Parathyroid adenoma (tissue), 2 donors: Measurements from ENCODE around the gene C5orf46.

Experiments
- H2AFZ ChIP-seq: fragments of 300-600 bp; sonication (generic); one replicate; pipeline ENCODE4 v1.7.0; 2017; ENCODE audit warnings: antibody characterized with exemption, mild to moderate bottlenecking
- H3K27ac ChIP-seq: fragments of 300-600 bp; sonication (generic); one replicate; pipeline ENCODE4 v1.7.0; 2017
- H3K27me3 ChIP-seq: fragments of 300-600 bp; sonication (generic); one replicate; pipeline ENCODE4 v1.7.0; 2017; ENCODE audit warnings: low read length; ENCODE audit not compliant: control insufficient read depth, insufficient read depth
- H3K36me3 ChIP-seq: fragments of 300-600 bp; sonication (generic); one replicate; pipeline ENCODE4 v1.7.0; 2017; ENCODE audit warnings: low read length; ENCODE audit not compliant: control insufficient read depth, insufficient read depth
- H3K4me1 ChIP-seq: fragments of 300-600 bp; sonication (generic); one replicate; pipeline ENCODE4 v1.7.0; 2017; ENCODE audit warnings: control low read depth
- H3K4me2 ChIP-seq: fragments of 300-600 bp; sonication (generic); one replicate; pipeline ENCODE4 v1.7.0; 2017; ENCODE audit warnings: low read length
- H3K4me3 ChIP-seq: fragments of 300-600 bp; sonication (generic); one replicate; pipeline ENCODE4 v1.7.0; 2017; ENCODE audit warnings: low read depth, low read length
- H3K79me2 ChIP-seq: fragments of 300-600 bp; sonication (generic); one replicate; pipeline ENCODE4 v1.7.0; 2017; ENCODE audit warnings: control low read depth
- H3K9ac ChIP-seq: fragments of 300-600 bp; sonication (generic); one replicate; pipeline ENCODE4 v1.7.0; 2017; ENCODE audit warnings: mild to moderate bottlenecking
- H3K9me3 ChIP-seq: fragments of 300-600 bp; sonication (generic); one replicate; pipeline ENCODE4 v1.7.0; 2017; ENCODE audit warnings: low read length; ENCODE audit not compliant: control insufficient read depth
- CTCF ChIP-seq: fragments of 300-600 bp; sonication (generic); IDR thresholded peaks from one replicate; pipeline ENCODE4 v1.7.0; 2017; ENCODE audit warnings: antibody characterized with exemption, mild to moderate bottlenecking
- donor health status: primary hyperparathyroidism.

C5orf46 gene

GRCh38 chr5:147939431-147940114 lies 33.2 kb upstream of the C5orf46 start:
- Histone ChIP-seq H3K4me3 (no peak overlapping the region), H3K4me2 (no peak overlapping the region), H3K27ac (no peak overlapping the region), H3K4me1 (no peaks in the 10 kb centered on the region), H3K27me3 (no peaks in the 10 kb centered on the region), H3K36me3 (no peaks in the 10 kb centered on the region), H3K9me3 (no peaks in the 10 kb centered on the region), H3K9ac (no peak overlapping the region), H2AFZ (no peak overlapping the region), H3K79me2 (no peaks in the 10 kb centered on the region)
- no peak for TF ChIP-seq CTCF

GRCh38 chr5:147935032-147935431 lies 28.7 kb upstream of the C5orf46 start:
- no peak overlapping the region for H3K27ac ChIP-seq
- H3K4me3 ChIP-seq = no peak overlapping the region
- H3K4me2 ChIP-seq = no peak overlapping the region
- H3K9ac ChIP-seq = no peak overlapping the region
- H3K4me1 ChIP-seq = no peaks in the 10 kb centered on the region
- H3K36me3 ChIP-seq = no peaks in the 10 kb centered on the region
- H3K27me3 ChIP-seq = no peaks in the 10 kb centered on the region
- no peaks in the 10 kb centered on the region for H3K79me2 ChIP-seq
- H2AFZ ChIP-seq = no peak overlapping the region
- H3K9me3 ChIP-seq = no peaks in the 10 kb centered on the region
- no peak for TF ChIP-seq CTCF

- no peak overlapping the region for H3K4me2 ChIP-seq
- H2AFZ ChIP-seq = no peak overlapping the region
- no peak for TF ChIP-seq CTCF
- no peaks in the 10 kb centered on the region for H3K4me1 ChIP-seq
- H3K79me2 ChIP-seq = no peaks in the 10 kb centered on the region
- H3K36me3 ChIP-seq = no peaks in the 10 kb centered on the region
- no peak overlapping the region for H3K9ac ChIP-seq
- H3K9me3 ChIP-seq = no peaks in the 10 kb centered on the region
- no peak overlapping the region for H3K27ac ChIP-seq
- H3K27me3 ChIP-seq = no peaks in the 10 kb centered on the region
- H3K4me3 ChIP-seq = no peak overlapping the region
Measured at GRCh38 chr5:147930769-147931168, 24.4 kb upstream of the C5orf46 start.

GRCh38 chr5:147927901-147928300 lies 21.6 kb upstream of the C5orf46 start:
- Histone ChIP-seq H3K4me1 (no peaks in the 10 kb centered on the region), H3K27ac (no peak overlapping the region), H3K4me2 (no peak overlapping the region), H3K9ac (no peak overlapping the region), H2AFZ (no peak overlapping the region), H3K4me3 (no peak overlapping the region), H3K27me3 (no peaks in the 10 kb centered on the region), H3K36me3 (no peaks in the 10 kb centered on the region), H3K79me2 (no peaks in the 10 kb centered on the region), H3K9me3 (no peaks in the 10 kb centered on the region)
- TF ChIP-seq CTCF = no peak

- Histone ChIP-seq H3K27ac (no peak overlapping the region), H3K79me2 (no peaks in the 10 kb centered on the region), H3K4me3 (no peak overlapping the region), H3K4me1 (no peaks in the 10 kb centered on the region), H3K4me2 (no peak overlapping the region), H3K9ac (no peak overlapping the region), H3K9me3 (no peaks in the 10 kb centered on the region), H2AFZ (no peak overlapping the region), H3K27me3 (no peaks in the 10 kb centered on the region), H3K36me3 (no peaks in the 10 kb centered on the region)
- TF ChIP-seq CTCF = no peak
Measured at GRCh38 chr5:147925020-147925419, 18.7 kb upstream of the C5orf46 start.
